Mesenchymal stem cell (in vitro differentiated cells and primary cell): ENCODE measurements around the gene SRSF8.
"Not testable (repeated sequence)": the region's sequence is repeated elsewhere in the genome, so short reads cannot be mapped to it uniquely, and the experiment has no call there.

ENCODE experiments used
- DNase-seq: peaks from one replicate; pipeline ENCODE4 v3.0.0-alpha.2; 2013
- H2AFZ ChIP-seq: one replicate; pipeline ENCODE4 v1.6.1; 2013; ENCODE audit warnings: low read depth, mild to moderate bottlenecking, control low read depth, inconsistent platforms, low read length, moderate library complexity
- H2AK5ac ChIP-seq: 2 replicates; pipeline ENCODE4 v1.6.1; 2013; ENCODE audit warnings: low read length, moderate library complexity, mild to moderate bottlenecking, inconsistent platforms; ENCODE audit not compliant: severe bottlenecking
- H2BK120ac ChIP-seq: one replicate; pipeline ENCODE4 v1.6.1; 2013; ENCODE audit warnings: low read depth, mild to moderate bottlenecking, inconsistent platforms, low read length, moderate library complexity
- H2BK12ac ChIP-seq, 2 experiments: one replicate each; pipeline ENCODE4 v1.6.1; 2013; ENCODE audit warnings: inconsistent platforms in 2 of 2, low read length in 2 of 2, mild to moderate bottlenecking in 2 of 2, moderate library complexity in 2 of 2, control low read depth in 1 of 2
- H2BK15ac ChIP-seq: one replicate; pipeline ENCODE4 v1.6.1; 2013; ENCODE audit warnings: mild to moderate bottlenecking, low read depth, inconsistent platforms; ENCODE audit not compliant: poor library complexity, severe bottlenecking
- H2BK5ac ChIP-seq: 2 replicates; pipeline ENCODE4 v1.6.1; 2013; ENCODE audit warnings: low read depth, mild to moderate bottlenecking, low read length, control low read depth, inconsistent platforms; ENCODE audit not compliant: poor library complexity, severe bottlenecking
- H3K14ac ChIP-seq, 2 experiments: one replicate each; pipeline ENCODE4 v1.6.1; 2013; ENCODE audit warnings: inconsistent platforms in 2 of 2, low read length in 2 of 2, control low read depth in 1 of 2, mild to moderate bottlenecking in 1 of 2, moderate library complexity in 1 of 2
- H3K18ac ChIP-seq, 2 experiments: one replicate each; pipeline ENCODE4 v1.6.1; 2013; ENCODE audit warnings: inconsistent platforms in 2 of 2, low read length in 2 of 2, control low read depth in 1 of 2, low read depth in 1 of 2, mild to moderate bottlenecking in 1 of 2
- H3K23ac ChIP-seq, 2 experiments: one replicate each; pipeline ENCODE4 v1.6.1; 2013; ENCODE audit warnings: inconsistent platforms in 2 of 2, low read length in 2 of 2, mild to moderate bottlenecking in 2 of 2, moderate library complexity in 2 of 2, control low read depth in 1 of 2
- H3K27ac ChIP-seq: 2 replicates; pipeline ENCODE4 v1.5.1; 2013; ENCODE audit warnings: mild to moderate bottlenecking, moderate library complexity, low read length, control low read depth, inconsistent platforms; ENCODE audit not compliant: poor library complexity, severe bottlenecking
- H3K27me3 ChIP-seq, 2 experiments: 2 replicates each; pipeline versions ENCODE4 v1.6.1 to v1.7.0; 2013; ENCODE audit warnings: low read length in 2 of 2, mild to moderate bottlenecking in 2 of 2, moderate library complexity in 2 of 2, control low read depth in 1 of 2, inconsistent platforms in 1 of 2; ENCODE audit not compliant: control insufficient read depth in 1 of 2, insufficient read depth in 1 of 2
- H3K36me3 ChIP-seq, 2 experiments: 2 replicates each; pipeline versions ENCODE4 v1.6.1 to v1.7.0; 2013; ENCODE audit warnings: low read length in 2 of 2, control low read depth in 1 of 2, inconsistent platforms in 1 of 2, low read depth in 1 of 2, mild to moderate bottlenecking in 1 of 2; ENCODE audit not compliant: insufficient read depth in 2 of 2, control insufficient read depth in 1 of 2
- H3K4ac ChIP-seq, 2 experiments: one replicate each; pipeline ENCODE4 v1.6.1; 2013; ENCODE audit warnings: inconsistent platforms in 2 of 2, low read length in 2 of 2, mild to moderate bottlenecking in 2 of 2, moderate library complexity in 2 of 2, control low read depth in 1 of 2, low read depth in 1 of 2
- H3K4me1 ChIP-seq: 2 replicates; pipeline ENCODE4 v1.6.1; 2013; ENCODE audit warnings: low read depth, low read length, control low read depth; ENCODE audit not compliant: control insufficient read depth, insufficient read depth
- H3K4me2 ChIP-seq: 2 replicates; pipeline ENCODE4 v1.6.1; 2013; ENCODE audit warnings: low read length, mild to moderate bottlenecking, inconsistent platforms; ENCODE audit not compliant: poor library complexity, severe bottlenecking
- H3K4me3 ChIP-seq, 2 experiments: 2 replicates each; pipeline versions ENCODE4 v1.5.1 to v1.7.0; 2013; ENCODE audit warnings: low read length in 2 of 2, mild to moderate bottlenecking in 2 of 2, control low read depth in 1 of 2, low read depth in 1 of 2; ENCODE audit not compliant: insufficient read depth in 1 of 2
- H3K79me1 ChIP-seq: replicated peaks from 2 replicates; pipeline ENCODE4 v1.6.1; 2013; ENCODE audit warnings: mild to moderate bottlenecking, control low read depth, low read length, inconsistent platforms; ENCODE audit not compliant: poor library complexity, severe bottlenecking
- H3K9ac ChIP-seq: 2 replicates; pipeline ENCODE4 v1.7.0; 2013; ENCODE audit warnings: mild to moderate bottlenecking, low read length, moderate library complexity
- H3K9me3 ChIP-seq: 2 replicates; pipeline ENCODE4 v1.7.0; 2013; ENCODE audit warnings: mild to moderate bottlenecking, low read length; ENCODE audit not compliant: control insufficient read depth
- H4K8ac ChIP-seq: one replicate; pipeline ENCODE4 v1.6.1; 2013; ENCODE audit warnings: inconsistent platforms, mild to moderate bottlenecking, low read length, moderate library complexity
- H4K91ac ChIP-seq: one replicate; pipeline ENCODE4 v1.6.1; 2013; ENCODE audit warnings: mild to moderate bottlenecking, low read length, inconsistent platforms
- WGBS: methylation state at CpG from one replicate; pipeline ENCODE4 v1.1.7; 2013; ENCODE audit warnings: mixed read lengths; 5-methylcytosine and 5-hydroxymethylcytosine counted together

Gene SRSF8

GRCh38 chr11:95028357-95028756, 38.4 kb upstream of the SRSF8 start:
- H3K18ac ChIP-seq = no peak overlapping the region
- H3K4me3 ChIP-seq = no peak overlapping the region
- H3K14ac ChIP-seq = no peak overlapping the region
- no peak overlapping the region for H2AK5ac ChIP-seq
- no peak overlapping the region for H2AFZ ChIP-seq
- no peak overlapping the region for H3K9ac ChIP-seq
- H3K9me3 ChIP-seq = peaks cover 22% of the 10 kb centered on the region
- no peaks in the 10 kb centered on the region for H3K4me1 ChIP-seq
- no peak overlapping the region for H4K91ac ChIP-seq
- H3K4ac ChIP-seq = no peak overlapping the region
- DNase-seq = no peak
- no peak overlapping the region for H2BK12ac ChIP-seq
- no peaks in the 10 kb centered on the region for H3K36me3 ChIP-seq
- peaks cover 5 to 13% of the 10 kb centered on the region in 2 experiments for H3K27me3 ChIP-seq
- H2BK5ac ChIP-seq = no peak overlapping the region
- no peaks in the 10 kb centered on the region for H3K79me1 ChIP-seq
- H3K27ac ChIP-seq = no peak overlapping the region
- no peak overlapping the region for H3K4me2 ChIP-seq
- 46% methylated on average over 3 of the region's 3 CpGs for WGBS
- no peak overlapping the region for H2BK15ac ChIP-seq
- no peak overlapping the region for H3K23ac ChIP-seq
- no peak overlapping the region for H4K8ac ChIP-seq
- H2BK120ac ChIP-seq = no peak overlapping the region

- no peak overlapping the region for H3K27ac ChIP-seq
- no peak overlapping the region for H2BK12ac ChIP-seq
- no peak overlapping the region for H3K4me2 ChIP-seq
- no peak overlapping the region for H2BK15ac ChIP-seq
- H3K79me1 ChIP-seq = no peaks in the 10 kb centered on the region
- H3K36me3 ChIP-seq = no peaks in the 10 kb centered on the region
- no peak overlapping the region for H3K18ac ChIP-seq
- no peak overlapping the region for H2AK5ac ChIP-seq
- no peak overlapping the region for H3K4me3 ChIP-seq
- H3K4ac ChIP-seq = no peak overlapping the region
- H3K27me3 ChIP-seq = peaks cover 5 to 25% of the 10 kb centered on the region in 2 experiments
- H3K9me3 ChIP-seq = peaks cover 22% of the 10 kb centered on the region
- no peak overlapping the region for H2BK120ac ChIP-seq
- no peak for DNase-seq
- no peak overlapping the region for H3K14ac ChIP-seq
- H3K9ac ChIP-seq = no peak overlapping the region
- no peak overlapping the region for H2BK5ac ChIP-seq
- WGBS = 82% methylated on average over 1 of the region's 1 CpG
- no peak overlapping the region for H2AFZ ChIP-seq
- no peak overlapping the region for H4K8ac ChIP-seq
- H3K4me1 ChIP-seq = no peaks in the 10 kb centered on the region
- H4K91ac ChIP-seq = no peak overlapping the region
- H3K23ac ChIP-seq = no peak overlapping the region
These were observed 33.7 kb upstream of the SRSF8 start for GRCh38 chr11:95033051-95033450.

DNA sequence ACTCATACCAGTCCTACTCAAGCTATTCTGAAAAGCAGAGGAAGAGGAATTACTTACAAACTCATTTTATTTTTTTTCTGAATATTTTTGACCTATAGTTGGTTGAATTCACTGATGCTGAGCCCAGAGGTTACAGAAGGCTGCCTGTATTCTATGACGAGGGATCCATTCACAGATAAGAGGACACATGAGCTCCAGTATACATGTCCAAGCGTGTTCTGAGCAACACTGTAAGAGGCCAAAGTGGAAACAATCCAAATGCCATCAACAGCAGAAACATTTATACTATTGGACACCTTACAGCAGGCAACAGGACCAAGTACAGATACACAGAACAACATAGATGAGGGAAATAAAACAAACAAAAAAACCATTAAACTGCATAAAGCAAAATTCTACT, 31.4 kb upstream of the SRSF8 start:
- peaks cover 5 to 28% of the 10 kb centered on the region in 2 experiments for H3K27me3 ChIP-seq
- H3K27ac ChIP-seq = no peak overlapping the region
- H3K4me1 ChIP-seq = no peaks in the 10 kb centered on the region
- no peak overlapping the region for H2BK120ac ChIP-seq
- H3K14ac ChIP-seq = no peak overlapping the region
- H3K4ac ChIP-seq = no peak overlapping the region
- WGBS = 81% methylated on average over 2 of the region's 2 CpGs
- no peak overlapping the region for H4K8ac ChIP-seq
- H3K9me3 ChIP-seq = peaks cover 11% of the 10 kb centered on the region
- no peak overlapping the region for H3K4me3 ChIP-seq
- H3K36me3 ChIP-seq = no peaks in the 10 kb centered on the region
- H2BK12ac ChIP-seq = no peak overlapping the region
- H2BK5ac ChIP-seq = no peak overlapping the region
- no peaks in the 10 kb centered on the region for H3K79me1 ChIP-seq
- no peak overlapping the region for H2AFZ ChIP-seq
- H3K9ac ChIP-seq = no peak overlapping the region
- no peak for DNase-seq
- no peak overlapping the region for H3K23ac ChIP-seq
- H2AK5ac ChIP-seq = no peak overlapping the region
- H4K91ac ChIP-seq = no peak overlapping the region
- no peak overlapping the region for H3K4me2 ChIP-seq
- H2BK15ac ChIP-seq = no peak overlapping the region
- H3K18ac ChIP-seq = no peak overlapping the region

- not testable (repeated sequence) for H3K18ac ChIP-seq, H3K27ac ChIP-seq, H4K8ac ChIP-seq, H3K9me3 ChIP-seq, H3K4me1 ChIP-seq, H3K79me1 ChIP-seq, H2BK5ac ChIP-seq, H3K4me2 ChIP-seq, H2AK5ac ChIP-seq, H2BK12ac ChIP-seq, H3K23ac ChIP-seq, H4K91ac ChIP-seq, H2BK120ac ChIP-seq, H3K4ac ChIP-seq, H3K14ac ChIP-seq, H3K36me3 ChIP-seq, H2BK15ac ChIP-seq, H3K9ac ChIP-seq, DNase-seq, H2AFZ ChIP-seq
- 97% methylated on average over 71 of the region's 71 CpGs for WGBS
- Histone ChIP-seq H3K4me3 (peak overlapping the region in 1 of 2 experiments; percentile 60), H3K27me3 (peaks cover 3 to 32% of the 10 kb centered on the region in 2 experiments)
These were observed 29.2 kb upstream of the SRSF8 start for GRCh38 chr11:95037356-95038035.
